Panc1 (cell line): ENCODE data around the gene PARD3. TPM values are rescaled to one million over a fixed set of nuclear protein-coding genes. Genes with fewer than 3 reads are reported as not detected.

Experiments
- ATAC-seq: fragments of 200-7000 bp; cut with Tn5 transposase; 2 replicates; pipeline ENCODE4 v1.9.1; 2020; ENCODE audit warnings: mild to moderate bottlenecking, moderate library complexity
- BruUV-seq: library from RNA; stranded (reverse); fragments of 400-500 nt; replicated peaks from 2 replicates; lab custom pipeline; 2021; lab: Mats Ljungman, UMichigan
- CTCF ChIA-PET: fragments of 300-600 bp; sonication (Branson Sonifier 250); formaldehyde crosslinking; loops from one replicate; lab custom pipeline; 2022; ENCODE audit warnings: antibody characterized with exemption; lab: Charles Lee
- POLR2A ChIA-PET: fragments of 300-600 bp; sonication (Branson Sonifier 250); formaldehyde crosslinking; loops from one replicate; lab custom pipeline; 2022; ENCODE audit warnings: antibody characterized with exemption; lab: Charles Lee
- DNase-seq: peaks from one replicate; pipeline ENCODE4 v3.0.0-alpha.2; 2010; ENCODE audit warnings: low read depth, low spot score
- H3K27ac ChIP-seq: 2 replicates; pipeline ENCODE4 v1.5.1; 2011; ENCODE audit warnings: mild to moderate bottlenecking, low read length, inconsistent platforms
- H3K27me3 ChIP-seq: fragments of 200-500 bp; sonication (Bioruptor generic); 2 replicates; pipeline ENCODE4 v1.6.0; 2014; ENCODE audit warnings: low read length, inconsistent platforms; ENCODE audit not compliant: control insufficient read depth, insufficient read depth
- H3K36me3 ChIP-seq: fragments of 200-500 bp; sonication (Bioruptor generic); 2 replicates; pipeline ENCODE4 v1.5.1; 2014; ENCODE audit warnings: inconsistent platforms, mild to moderate bottlenecking, low read length, moderate library complexity; ENCODE audit not compliant: control insufficient read depth, insufficient read depth
- H3K4me1 ChIP-seq: 2 replicates; pipeline ENCODE4 v1.5.1; 2011; ENCODE audit warnings: inconsistent platforms, mild to moderate bottlenecking, low read length, moderate library complexity; ENCODE audit not compliant: control insufficient read depth, insufficient read depth
- H3K4me3 ChIP-seq, 2 experiments: 2 replicates each; pipeline ENCODE4 v1.5.1; 2011 to 2012; ENCODE audit warnings: low read depth in 2 of 2, low read length in 2 of 2, mild to moderate bottlenecking in 2 of 2, inconsistent platforms in 1 of 2, moderate library complexity in 1 of 2
- H3K9me3 ChIP-seq: fragments of 200-500 bp; sonication (Bioruptor generic); 2 replicates; pipeline ENCODE4 v1.5.1; 2014; ENCODE audit warnings: low read depth, mild to moderate bottlenecking, inconsistent platforms, low read length, moderate library complexity; ENCODE audit not compliant: control insufficient read depth, insufficient read depth
- CTCF ChIP-seq: fragments of 450-650 bp; IDR thresholded peaks from 2 replicates; pipeline ENCODE4 v1.5.1; 2017; ENCODE audit warnings: mild to moderate bottlenecking
- POLR2AphosphoS5 ChIP-seq: IDR thresholded peaks from 2 replicates; pipeline ENCODE4 v1.6.1; 2012; ENCODE audit warnings: mild to moderate bottlenecking, low read depth, low read length, moderate library complexity
- SIN3A ChIP-seq: IDR thresholded peaks from 2 replicates; pipeline ENCODE4 v1.6.1; 2012; ENCODE audit warnings: low read depth, mild to moderate bottlenecking, low read length, moderate library complexity, borderline replicate concordance; ENCODE audit not compliant: insufficient read depth
- TCF7L2 ChIP-seq: IDR thresholded peaks from 2 replicates; pipeline ENCODE4 v1.6.1; 2011; ENCODE audit warnings: mild to moderate bottlenecking, low read depth, low read length, inconsistent platforms
- in situ Hi-C: cut with HindIII; loops from 2 replicates; pipeline ENCODE4 v1.10.0; 2016; ENCODE audit warnings: low sequenced_read_pairs, low pct_unique_long_range_greater_than_20kb
- intact Hi-C: fragments of 100-400 bp; cut with micrococcal nuclease; formaldehyde crosslinking; loops from one replicate; pipeline ENCODE4 v1.10.0; 2022; ENCODE audit not compliant: unreplicated experiment
- total RNA-seq: library from RNA; stranded (reverse); gene quantifications from one replicate; pipeline ENCODE4 v1.2.1, GENCODE V29; 2021; ENCODE audit not compliant: unreplicated experiment
- TF ChIP-seq, protein P1 (sequence below), 2 experiments: IDR thresholded peaks; 2 replicates each; pipeline ENCODE4 v1.6.1; 2011 to 2012; ENCODE audit warnings: low read depth in 2 of 2, control low read depth in 1 of 2, low read length in 1 of 2, mild to moderate bottlenecking in 1 of 2, moderate library complexity in 1 of 2; ENCODE audit not compliant: insufficient read depth in 1 of 2

The PARD3 gene
- total RNA-seq, 1 experiment from 2014 or later, result 29.8 TPM

DNA sequence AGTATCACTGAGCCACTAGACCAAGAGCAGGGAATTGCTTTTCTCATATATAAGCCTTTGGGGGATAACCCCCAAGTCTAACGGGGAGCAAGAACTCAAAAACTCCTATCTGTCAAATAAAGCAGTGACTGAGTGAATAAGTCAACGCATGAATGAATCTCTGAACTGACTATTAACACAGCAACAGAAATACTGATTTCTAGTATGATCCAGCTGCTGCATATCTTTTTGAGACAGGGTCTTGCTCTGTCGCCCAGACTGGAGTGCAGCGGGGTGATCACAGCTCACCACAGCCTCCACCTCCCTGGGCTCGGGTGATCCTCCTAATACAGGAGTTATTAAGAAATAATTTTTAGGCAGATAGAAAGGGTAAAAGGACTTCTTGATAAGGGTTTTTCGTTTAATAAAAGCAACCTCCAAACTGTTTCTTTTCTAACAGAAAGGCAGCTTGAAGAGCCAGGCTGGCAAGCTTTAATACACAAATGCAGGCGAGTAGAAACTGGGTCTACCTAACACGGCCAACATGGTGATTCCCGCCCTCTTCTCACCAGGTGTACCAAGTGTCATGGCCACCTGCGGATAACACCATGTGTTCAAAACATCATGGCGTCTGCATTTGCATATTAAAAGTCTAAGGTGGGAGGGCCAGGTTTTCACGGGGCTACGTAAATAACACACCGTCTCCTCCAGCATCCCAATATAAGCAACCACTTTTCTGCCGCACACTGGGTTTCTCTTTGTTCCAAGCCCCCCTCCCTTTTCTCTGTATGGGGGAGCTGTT, 631.9 kb downstream of the PARD3 start:
- no peak for DNase-seq
- no peak for ATAC-seq
- BruUV-seq, result no TSS peak
- Histone ChIP-seq H3K36me3 (no peaks in the 10 kb centered on the region), H3K9me3 (no peaks in the 10 kb centered on the region), H3K4me1 (peaks cover 9% of the 10 kb centered on the region; the same call in 1 of the 2 replicates), H3K27ac (no peak overlapping the region), H3K4me3 (no peak overlapping the region), H3K27me3 (no peaks in the 10 kb centered on the region)
- POLR2A ChIA-PET, result no interaction called here
- intact Hi-C loops (no loop called here), in situ Hi-C loops (no loop called here)
- CTCF ChIA-PET, result interaction anchor here (0.6 kb wide), 1 partner anchor 64 kb away, joined by 3 read pairs; no protein-coding TSS in a partner anchor
- no peak for TF ChIP-seq SIN3A
- TF ChIP-seq, protein P1, sequence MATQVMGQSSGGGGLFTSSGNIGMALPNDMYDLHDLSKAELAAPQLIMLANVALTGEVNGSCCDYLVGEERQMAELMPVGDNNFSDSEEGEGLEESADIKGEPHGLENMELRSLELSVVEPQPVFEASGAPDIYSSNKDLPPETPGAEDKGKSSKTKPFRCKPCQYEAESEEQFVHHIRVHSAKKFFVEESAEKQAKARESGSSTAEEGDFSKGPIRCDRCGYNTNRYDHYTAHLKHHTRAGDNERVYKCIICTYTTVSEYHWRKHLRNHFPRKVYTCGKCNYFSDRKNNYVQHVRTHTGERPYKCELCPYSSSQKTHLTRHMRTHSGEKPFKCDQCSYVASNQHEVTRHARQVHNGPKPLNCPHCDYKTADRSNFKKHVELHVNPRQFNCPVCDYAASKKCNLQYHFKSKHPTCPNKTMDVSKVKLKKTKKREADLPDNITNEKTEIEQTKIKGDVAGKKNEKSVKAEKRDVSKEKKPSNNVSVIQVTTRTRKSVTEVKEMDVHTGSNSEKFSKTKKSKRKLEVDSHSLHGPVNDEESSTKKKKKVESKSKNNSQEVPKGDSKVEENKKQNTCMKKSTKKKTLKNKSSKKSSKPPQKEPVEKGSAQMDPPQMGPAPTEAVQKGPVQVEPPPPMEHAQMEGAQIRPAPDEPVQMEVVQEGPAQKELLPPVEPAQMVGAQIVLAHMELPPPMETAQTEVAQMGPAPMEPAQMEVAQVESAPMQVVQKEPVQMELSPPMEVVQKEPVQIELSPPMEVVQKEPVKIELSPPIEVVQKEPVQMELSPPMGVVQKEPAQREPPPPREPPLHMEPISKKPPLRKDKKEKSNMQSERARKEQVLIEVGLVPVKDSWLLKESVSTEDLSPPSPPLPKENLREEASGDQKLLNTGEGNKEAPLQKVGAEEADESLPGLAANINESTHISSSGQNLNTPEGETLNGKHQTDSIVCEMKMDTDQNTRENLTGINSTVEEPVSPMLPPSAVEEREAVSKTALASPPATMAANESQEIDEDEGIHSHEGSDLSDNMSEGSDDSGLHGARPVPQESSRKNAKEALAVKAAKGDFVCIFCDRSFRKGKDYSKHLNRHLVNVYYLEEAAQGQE (IDR thresholded peaks at IDR 0.05; ENCODE audit: insufficient read depth in 1 of 2, low read depth in 2 of 2, low read length in 1 of 2), result no peak
- TF ChIP-seq POLR2AphosphoS5, result no peak
- no peak for TF ChIP-seq TCF7L2
- TF ChIP-seq CTCF, result no peak

GRCh38 chr10:34181553-34182300, 633.4 kb downstream of the PARD3 start:
- Histone ChIP-seq H3K36me3 (no peaks in the 10 kb centered on the region), H3K27me3 (no peaks in the 10 kb centered on the region), H3K9me3 (no peaks in the 10 kb centered on the region), H3K27ac (no peak overlapping the region), H3K4me1 (peaks cover 9% of the 10 kb centered on the region; the same call in 1 of the 2 replicates), H3K4me3 (no peak overlapping the region)
- TF ChIP-seq SIN3A (no peak), TCF7L2 (no peak), POLR2AphosphoS5 (no peak), CTCF (no peak)
- TF ChIP-seq, protein P1 (IDR thresholded peaks at IDR 0.05; ENCODE audit: insufficient read depth in 1 of 2, low read depth in 2 of 2, low read length in 1 of 2), result no peak
- ATAC-seq (no peak), DNase-seq (no peak)
- in situ Hi-C loops, result no loop called here
- CTCF ChIA-PET, result interaction anchor here (0.6 kb wide), 1 partner anchor 929 kb away, joined by 7 read pairs; no protein-coding TSS in a partner anchor
- intact Hi-C loops, result no loop called here
- POLR2A ChIA-PET, result no interaction called here
- no TSS peak for BruUV-seq
